GM19463 (cell line): ENCODE measurements around the gene GRM4.

Experiments
- ATAC-seq: cut with Tn5 transposase; IDR thresholded peaks from one replicate; pipeline ENCODE4 v1.9.1; 2021; ENCODE audit warnings: mild to moderate bottlenecking, moderate library complexity; ENCODE audit not compliant: unreplicated experiment

GRM4 gene

GRCh38 chr6:33983721-33984465 lies 162.0 kb downstream of the GRM4 start:
- no peak for ATAC-seq

DNA sequence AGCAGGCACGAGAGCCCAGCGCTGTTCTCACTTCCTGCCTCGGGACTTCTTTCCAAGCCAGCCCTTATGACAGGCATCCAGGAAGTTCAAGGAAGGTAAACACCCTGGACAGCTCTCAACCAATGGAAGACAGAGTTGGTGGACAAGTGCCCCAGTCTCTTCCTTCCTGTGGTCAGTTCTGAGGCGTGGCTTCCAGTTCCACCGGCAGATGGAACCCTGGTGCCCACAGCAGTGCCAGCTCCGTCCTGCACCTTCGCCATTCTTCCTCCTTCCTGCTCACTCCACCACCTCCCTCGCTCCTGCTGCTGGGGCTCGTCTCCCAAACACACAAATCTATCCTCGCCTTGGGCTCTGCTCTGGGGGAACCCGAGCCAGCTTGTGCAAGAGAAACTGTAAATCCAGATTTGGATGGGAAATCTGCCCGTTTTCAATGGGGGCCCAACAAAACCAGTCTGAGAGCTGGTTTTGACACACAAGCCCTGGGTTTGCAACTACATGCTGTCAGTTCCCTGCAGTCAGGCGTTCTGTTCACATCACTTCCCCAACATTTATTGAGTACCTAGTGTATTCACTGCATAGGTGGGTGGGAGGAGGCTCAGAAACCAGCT lies 162.7 kb downstream of the GRM4 start:
- no peak for ATAC-seq

DNA sequence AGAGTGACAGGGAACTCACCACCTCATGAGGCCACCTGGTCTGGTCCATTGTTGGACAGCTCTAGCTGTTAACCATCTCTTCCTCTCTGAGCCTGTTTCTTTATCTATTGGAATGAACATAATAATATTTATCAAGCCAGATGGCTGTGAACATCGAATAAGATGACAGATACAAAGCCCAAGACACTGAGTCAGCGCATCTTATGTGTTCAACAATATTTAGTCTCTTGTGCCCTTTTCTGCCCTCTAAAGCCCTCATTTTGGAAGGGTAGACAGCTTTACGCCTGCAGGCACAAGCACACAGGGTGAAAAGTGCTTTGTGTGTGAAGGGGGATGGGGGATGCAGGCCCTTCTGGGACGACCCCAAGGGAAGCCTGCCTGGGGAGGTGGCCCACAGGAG lies 164.0 kb downstream of the GRM4 start:
- no peak for ATAC-seq

DNA sequence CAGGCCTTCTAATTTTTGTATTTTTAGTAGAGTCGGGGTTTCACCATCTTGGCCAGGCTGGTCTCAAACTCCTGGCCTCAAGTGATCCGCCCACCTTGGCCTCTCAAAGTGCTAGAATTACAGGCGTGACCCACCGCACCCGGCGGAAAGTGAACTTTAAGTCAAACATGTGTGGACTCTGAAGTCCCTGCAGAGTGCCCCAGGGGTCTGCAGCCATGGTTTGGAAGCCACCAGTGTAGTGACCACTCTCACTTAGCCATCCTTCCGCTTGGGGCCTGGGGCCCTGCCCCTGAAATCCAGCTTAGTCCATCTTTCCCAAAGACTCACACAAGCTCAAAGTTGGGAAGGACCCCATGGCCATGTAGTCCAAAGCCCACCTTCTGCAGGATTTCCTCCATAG lies 164.5 kb downstream of the GRM4 start:
- ATAC-seq: no peak

- ATAC-seq: no peak
These were observed 165.4 kb downstream of the GRM4 start for GRCh38 chr6:33980176-33981175.

GRCh38 chr6:33979750-33980149 lies 166.1 kb downstream of the GRM4 start:
- no peak for ATAC-seq

- no peak for ATAC-seq
These were observed 167.3 kb downstream of the GRM4 start for GRCh38 chr6:33978412-33979150.

DNA sequence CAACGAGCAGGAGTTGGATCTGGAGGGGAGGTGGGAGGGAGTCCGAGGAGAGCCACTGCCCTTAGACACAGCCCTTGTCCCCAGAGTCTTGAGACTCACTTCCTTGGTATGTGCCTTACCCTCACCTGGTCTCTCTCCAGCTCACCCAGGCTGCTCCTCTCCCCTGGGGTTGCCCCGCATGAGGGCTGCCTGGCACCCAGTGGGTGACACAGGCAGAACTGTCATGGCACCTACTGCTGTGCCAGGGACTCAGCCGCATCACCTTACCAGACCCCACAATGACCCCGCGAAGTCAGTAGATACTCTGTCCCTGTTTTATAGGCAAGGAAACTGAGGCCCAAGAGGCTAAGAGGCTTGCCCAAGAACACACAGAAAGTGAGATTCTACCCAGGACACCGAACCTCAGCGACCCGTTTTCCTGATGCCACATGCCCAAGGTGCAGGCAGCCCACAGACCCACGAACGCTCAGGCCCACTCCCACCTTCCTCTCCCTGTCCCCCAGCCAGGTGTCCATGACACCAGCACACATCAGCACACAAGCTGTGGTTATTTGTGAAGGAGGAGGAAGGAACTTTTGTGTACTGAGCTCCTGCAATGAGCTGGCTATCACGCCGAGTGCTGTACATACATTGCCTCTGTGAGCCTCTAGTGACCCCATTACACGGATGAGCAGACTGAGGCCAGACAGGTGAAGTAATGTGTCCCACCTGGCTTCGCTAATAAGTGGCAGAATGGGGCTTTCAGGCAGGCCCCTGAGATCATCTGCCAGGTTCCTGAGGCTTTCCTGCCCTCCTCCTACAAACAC lies 168.1 kb downstream of the GRM4 start:
- no peak for ATAC-seq

- no peak for ATAC-seq
These were observed 169.2 kb downstream of the GRM4 start for GRCh38 chr6:33976437-33977360.

DNA sequence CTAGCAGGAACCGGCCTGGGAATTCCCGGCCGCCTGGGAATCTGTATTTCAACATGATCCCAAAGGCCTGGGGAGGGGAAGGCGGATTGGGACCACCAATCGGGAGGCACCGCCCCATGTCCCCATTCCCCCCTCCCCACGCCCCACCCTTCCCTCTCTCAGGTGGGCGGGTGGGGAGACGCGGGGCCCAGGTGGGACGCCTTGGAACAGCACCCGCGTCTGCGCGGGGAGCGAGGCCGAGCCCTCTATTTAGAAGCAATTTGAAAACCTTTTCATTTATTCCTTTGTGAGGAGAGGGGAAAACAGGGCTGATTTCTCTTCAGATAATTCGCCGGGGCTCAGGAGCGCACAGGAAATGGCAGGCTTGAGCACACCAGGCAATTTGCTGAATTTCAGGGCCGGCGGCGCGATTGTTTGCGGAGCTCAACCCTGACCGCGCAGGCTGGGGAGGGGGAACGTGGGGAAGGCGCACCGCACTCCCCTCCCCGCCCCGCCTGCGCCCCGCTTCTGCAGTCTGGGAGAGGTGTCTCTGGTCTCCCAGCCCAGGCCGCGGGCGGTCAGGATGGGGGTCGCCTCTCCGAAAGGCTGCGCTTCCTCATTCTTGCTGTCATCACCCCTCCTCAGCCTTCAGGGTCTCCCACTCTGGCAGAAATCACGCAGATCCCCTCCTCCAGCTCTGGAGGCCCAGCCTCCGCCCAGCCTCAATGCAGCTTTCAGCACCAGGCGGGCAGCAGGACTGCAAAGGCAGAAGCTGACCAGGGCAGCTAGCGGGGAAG lies 170.0 kb downstream of the GRM4 start:
- ATAC-seq: no peak

GRCh38 chr6:33974471-33974870 lies 171.4 kb downstream of the GRM4 start:
- no peak for ATAC-seq

DNA sequence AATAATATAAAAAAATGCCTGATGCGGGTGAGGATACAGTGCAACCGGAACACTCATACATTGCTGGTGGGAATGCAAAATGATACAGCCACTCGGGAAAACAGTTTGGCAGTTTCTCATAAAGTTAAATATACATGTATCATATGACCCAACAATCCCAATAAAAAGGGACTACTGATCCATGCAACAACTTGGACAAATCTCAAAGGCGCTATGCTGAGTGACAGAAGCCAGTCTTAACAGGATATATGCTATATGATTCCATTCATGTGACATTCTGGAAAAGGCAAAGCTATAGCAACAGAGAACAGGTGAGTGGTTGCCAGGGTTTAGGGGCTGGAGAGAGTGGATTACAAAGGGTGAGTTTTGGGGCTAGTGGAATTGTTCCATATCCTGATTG lies 171.9 kb downstream of the GRM4 start:
- no peak for ATAC-seq

GRCh38 chr6:33971580-33971979 lies 174.3 kb downstream of the GRM4 start:
- no peak for ATAC-seq
